HEK293T (cell line): ENCODE data around the gene PDE8A.
A peak's percentile ranks its signal among the peaks of the same experiment; 100 is the strongest.

Experiments used
- CTCF ChIA-PET: fragments of 350-600 bp; formaldehyde crosslinking; extraction: SDS; loops from one replicate; lab custom pipeline; 2021; ENCODE audit warnings: antibody characterized with exemption, inconsistent platforms; lab: Yijun Ruan, JAX
- POLR2A ChIA-PET: fragments of 350-600 bp; formaldehyde crosslinking; extraction: SDS; loops from one replicate; lab custom pipeline; 2020; ENCODE audit warnings: antibody characterized with exemption, inconsistent platforms; lab: Yijun Ruan, JAX
- DNase-seq: peaks from one replicate; pipeline ENCODE4 v3.0.0; 2012; ENCODE audit warnings: mixed read lengths; ENCODE audit errors: extremely low spot score
- ARNT ChIP-seq: fragments of 450-650 bp; IDR thresholded peaks from 2 replicates; pipeline ENCODE4 v1.6.1; 2017; ENCODE audit warnings: mild to moderate bottlenecking
- BHLHE40 ChIP-seq: fragments of 450-650 bp; IDR thresholded peaks from 2 replicates; pipeline ENCODE4 v1.6.1; 2016; ENCODE audit warnings: mild to moderate bottlenecking, moderate library complexity, borderline replicate concordance
- CTBP1 ChIP-seq: fragments of 450-650 bp; IDR thresholded peaks from 2 replicates; pipeline ENCODE4 v1.6.1; 2016; ENCODE audit warnings: borderline replicate concordance
- ELF4 ChIP-seq: fragments of 450-650 bp; IDR thresholded peaks from 2 replicates; pipeline ENCODE4 v1.6.1; 2017; ENCODE audit warnings: antibody characterized with exemption
- FOXA1 ChIP-seq: fragments of 450-650 bp; IDR thresholded peaks from 2 replicates; pipeline ENCODE4 v1.6.1; 2016; ENCODE audit warnings: mild to moderate bottlenecking
- FOXK2 ChIP-seq: fragments of 450-650 bp; IDR thresholded peaks from 2 replicates; pipeline ENCODE4 v1.6.1; 2016; ENCODE audit warnings: mild to moderate bottlenecking
- FOXM1 ChIP-seq: fragments of 450-650 bp; IDR thresholded peaks from 2 replicates; pipeline ENCODE4 v1.6.1; 2017; ENCODE audit warnings: mild to moderate bottlenecking, borderline replicate concordance
- HDGF ChIP-seq: fragments of 450-650 bp; IDR thresholded peaks from 2 replicates; pipeline ENCODE4 v1.6.1; 2017; ENCODE audit warnings: antibody characterized with exemption, borderline replicate concordance
- L3MBTL2 ChIP-seq: fragments of 450-650 bp; conservative IDR thresholded peaks from 2 replicates; pipeline ENCODE4 v1.6.1; 2016; ENCODE audit warnings: mild to moderate bottlenecking
- LEF1 ChIP-seq: fragments of 450-650 bp; IDR thresholded peaks from 2 replicates; pipeline ENCODE4 v1.6.1; 2017; ENCODE audit warnings: mild to moderate bottlenecking, borderline replicate concordance
- NFRKB ChIP-seq: fragments of 450-650 bp; IDR thresholded peaks from 2 replicates; pipeline ENCODE4 v1.6.1; 2016; ENCODE audit warnings: mild to moderate bottlenecking, moderate library complexity
- SP1 ChIP-seq: fragments of 450-650 bp; IDR thresholded peaks from 2 replicates; pipeline ENCODE4 v1.6.1; 2017
- SUZ12 ChIP-seq: fragments of 450-650 bp; IDR thresholded peaks from 2 replicates; pipeline ENCODE4 v1.6.1; 2016; ENCODE audit warnings: mild to moderate bottlenecking
- TARDBP ChIP-seq: fragments of 450-650 bp; IDR thresholded peaks from 2 replicates; pipeline ENCODE4 v1.6.1; 2016
- ZNF384 ChIP-seq: fragments of 450-650 bp; IDR thresholded peaks from 2 replicates; pipeline ENCODE4 v1.6.1; 2016
- TF ChIP-seq, protein P1 (sequence below): fragments of 450-650 bp; IDR thresholded peaks from 2 replicates; pipeline ENCODE4 v1.6.1; 2016

PDE8A gene

DNA sequence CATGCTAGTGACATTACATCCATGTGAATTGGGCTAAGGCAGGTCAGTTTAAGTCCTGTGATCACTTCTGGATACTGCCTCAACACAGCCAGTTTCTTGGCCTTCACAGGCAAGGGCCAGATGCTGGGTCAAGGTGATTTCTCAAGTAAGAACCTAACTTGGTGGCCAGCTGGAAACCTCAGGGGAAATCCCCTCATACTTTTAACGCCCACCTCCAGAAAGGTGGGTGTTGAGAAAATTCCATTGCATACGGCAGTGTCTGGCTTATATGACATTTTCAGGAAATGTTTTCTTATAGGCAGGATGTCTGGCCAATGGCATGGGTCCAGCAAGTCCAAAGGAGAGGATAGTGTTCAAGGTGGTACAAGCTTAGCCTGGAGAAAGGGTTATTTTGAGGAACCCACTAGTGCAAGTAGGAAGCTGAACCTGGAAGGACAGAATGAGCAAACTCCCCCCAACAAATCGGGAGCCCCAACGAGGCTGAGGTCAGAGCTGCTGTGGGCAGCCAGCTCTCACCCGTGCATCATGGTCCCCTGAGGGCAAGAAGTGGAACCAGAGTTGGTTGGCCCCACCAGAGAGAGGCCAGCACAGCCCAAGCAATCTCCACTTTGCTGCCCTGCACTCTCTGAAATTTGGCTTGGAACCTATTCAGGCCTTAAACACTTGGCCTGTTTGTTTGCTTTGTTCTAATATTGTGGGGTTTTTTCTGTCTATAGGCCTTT, 135.4 kb downstream of the PDE8A start:
- TF ChIP-seq BHLHE40 (no peak), LEF1 (no peak), SP1 (no peak), ELF4 (no peak), CTBP1 (no peak), L3MBTL2 (no peak), ARNT (no peak), HDGF (no peak), SUZ12 (no peak), ZNF384 (no peak), FOXA1 (no peak), FOXK2 (no peak), TARDBP (no peak), FOXM1 (no peak), NFRKB (no peak)
- TF ChIP-seq, protein P1, sequence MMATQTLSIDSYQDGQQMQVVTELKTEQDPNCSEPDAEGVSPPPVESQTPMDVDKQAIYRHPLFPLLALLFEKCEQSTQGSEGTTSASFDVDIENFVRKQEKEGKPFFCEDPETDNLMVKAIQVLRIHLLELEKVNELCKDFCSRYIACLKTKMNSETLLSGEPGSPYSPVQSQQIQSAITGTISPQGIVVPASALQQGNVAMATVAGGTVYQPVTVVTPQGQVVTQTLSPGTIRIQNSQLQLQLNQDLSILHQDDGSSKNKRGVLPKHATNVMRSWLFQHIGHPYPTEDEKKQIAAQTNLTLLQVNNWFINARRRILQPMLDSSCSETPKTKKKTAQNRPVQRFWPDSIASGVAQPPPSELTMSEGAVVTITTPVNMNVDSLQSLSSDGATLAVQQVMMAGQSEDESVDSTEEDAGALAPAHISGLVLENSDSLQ = no peak
- DNase-seq = no peak
- POLR2A ChIA-PET = no interaction called here
- CTCF ChIA-PET = interaction anchor here (0.6 kb wide), 1 partner anchor 60 kb away, joined by 3 read pairs; no protein-coding TSS in a partner anchor

- no peak for TF ChIP-seq HDGF
- TF ChIP-seq ZNF384 = no peak
- TF ChIP-seq ARNT = no peak
- TF ChIP-seq CTBP1 = no peak
- TF ChIP-seq, protein P1 = no peak
- no peak for TF ChIP-seq FOXM1
- TF ChIP-seq FOXK2 = no peak
- TF ChIP-seq L3MBTL2 = no peak
- no peak for TF ChIP-seq BHLHE40
- TF ChIP-seq TARDBP = no peak
- TF ChIP-seq FOXA1 = no peak
- no peak for TF ChIP-seq SUZ12
- TF ChIP-seq LEF1 = no peak
- no peak for TF ChIP-seq SP1
- no peak for TF ChIP-seq ELF4
- TF ChIP-seq NFRKB = no peak
- CTCF ChIA-PET = interaction anchor here (0.6 kb wide), 1 partner anchor 23 kb away, joined by 3 read pairs; no protein-coding TSS in a partner anchor
- POLR2A ChIA-PET = interaction anchor here (1.1 kb wide), 1 partner anchor 9 kb away, joined by 3 read pairs; no protein-coding TSS in a partner anchor
Measured at GRCh38 chr15:85118173-85118572, 136.5 kb downstream of the PDE8A start.

DNA sequence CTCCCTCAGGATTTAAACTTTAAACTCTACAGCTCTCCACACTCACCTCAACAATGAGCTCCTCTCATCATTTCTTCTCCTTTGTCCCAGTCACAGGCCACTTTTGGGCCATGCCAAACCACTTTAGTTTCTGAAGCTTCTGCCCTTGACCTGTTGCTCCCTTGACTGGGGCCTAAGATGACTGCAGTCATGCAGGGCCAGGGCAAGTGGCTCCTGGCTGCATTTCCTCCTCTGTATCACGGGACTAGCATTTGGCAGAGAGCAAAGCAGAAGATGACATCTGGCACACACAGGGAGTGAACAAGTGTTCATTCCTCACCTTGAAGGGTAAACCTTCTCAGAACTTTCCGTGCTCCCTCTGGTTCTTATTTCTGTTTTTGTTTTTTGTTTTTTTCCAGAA, 136.9 kb downstream of the PDE8A start:
- ChIA-PET CTCF (interaction anchor here (0.6 kb wide), 1 partner anchor 24 kb away, joined by 3 read pairs; no protein-coding TSS in a partner anchor), POLR2A (interaction anchor here (1.1 kb wide), 1 partner anchor 9 kb away, joined by 3 read pairs; no protein-coding TSS in a partner anchor)
- DNase-seq = peak; percentile 0
- TF ChIP-seq HDGF = no peak
- TF ChIP-seq CTBP1 = no peak
- TF ChIP-seq SP1 = no peak
- TF ChIP-seq ARNT = no peak
- TF ChIP-seq TARDBP = no peak
- no peak for TF ChIP-seq FOXK2
- TF ChIP-seq, protein P1 = no peak
- TF ChIP-seq SUZ12 = no peak
- no peak for TF ChIP-seq ELF4
- TF ChIP-seq FOXA1 = no peak
- no peak for TF ChIP-seq BHLHE40
- no peak for TF ChIP-seq NFRKB
- TF ChIP-seq FOXM1 = no peak

More at GRCh38 chr15:85118173-85118572, 136.5 kb downstream of the PDE8A start:
- DNase-seq = no peak

GRCh38 chr15:85120351-85121113, 138.9 kb downstream of the PDE8A start:
- TF ChIP-seq SP1 = no peak
- no peak for TF ChIP-seq HDGF
- TF ChIP-seq NFRKB = no peak
- TF ChIP-seq ZNF384 = no peak
- no peak for TF ChIP-seq LEF1
- TF ChIP-seq BHLHE40 = no peak
- TF ChIP-seq, protein P1 = no peak
- no peak for TF ChIP-seq ARNT
- TF ChIP-seq ELF4 = no peak
- TF ChIP-seq FOXA1 = no peak
- TF ChIP-seq SUZ12 = no peak
- no peak for TF ChIP-seq TARDBP
- no peak for TF ChIP-seq L3MBTL2
- no peak for TF ChIP-seq FOXM1
- no peak for TF ChIP-seq CTBP1
- TF ChIP-seq FOXK2 = no peak
- DNase-seq = no peak
- CTCF ChIA-PET = no interaction called here
- POLR2A ChIA-PET = no interaction called here
